ENCODE data around the gene TMEM221.

GRCh38 chr19:17469092-17469480 is 20.6 kb upstream of the TMEM221 start:
- TF ChIP-seq CTCF (IDR thresholded peaks at IDR 0.05): no peak
- TF ChIP-seq POLR2A (IDR thresholded peaks at IDR 0.05): no peak
